GM12878 (cell line): ENCODE data around the gene GMDS. TPM values are rescaled to one million over a fixed set of nuclear protein-coding genes. Genes with fewer than 3 reads are reported as not detected.

Experiments used
- ATAC-seq: fragments of 200-7000 bp; cut with Tn5 transposase; 3 replicates; pipeline ENCODE4 v1.9.1; 2020; ENCODE audit warnings: mild to moderate bottlenecking, moderate library complexity
- BruUV-seq: library from RNA; stranded (reverse); fragments of 400-500 nt; replicated peaks from 2 replicates; lab custom pipeline; 2021; lab: Mats Ljungman, UMichigan
- CTCF ChIA-PET: fragments of 300-600 bp; sonication (Branson Sonifier 250); formaldehyde crosslinking; extraction: SDS; loops from one replicate; lab custom pipeline; 2021; ENCODE audit warnings: inconsistent platforms; lab: Yijun Ruan, JAX
- POLR2A ChIA-PET: fragments of 350-600 bp; formaldehyde crosslinking; extraction: SDS; loops from one replicate; lab custom pipeline; 2021; ENCODE audit warnings: inconsistent platforms; lab: Charles Lee
- RAD21 ChIA-PET: fragments of 300-600 bp; sonication (Branson Sonifier 250); formaldehyde crosslinking; loops from one replicate; lab custom pipeline; 2023; ENCODE audit warnings: antibody characterized with exemption; ENCODE audit not compliant: unreplicated experiment; lab: Charles Lee
- SMC1A ChIA-PET: fragments of 300-600 bp; sonication (Branson Sonifier 250); formaldehyde crosslinking; loops from one replicate; lab custom pipeline; 2023; ENCODE audit not compliant: unreplicated experiment, uncharacterized antibody; lab: Charles Lee
- DNase-seq: peaks from one replicate; pipeline ENCODE4 v3.0.0-alpha.2; 2011; ENCODE audit warnings: low read depth, low spot score
- FAIRE-seq: peaks from 3 replicates; lab custom pipeline; 2011; peaks lifted over from hg19 to GRCh38; lab: Jason Lieb, UNC
- H2AFZ ChIP-seq: 2 replicates; pipeline ENCODE4 v1.6.0; 2011; ENCODE audit warnings: low read depth, low read length, control low read depth; ENCODE audit not compliant: control insufficient read depth
- H3K27ac ChIP-seq: 2 replicates; pipeline ENCODE4 v1.5.1; 2011; ENCODE audit warnings: control low read depth; ENCODE audit not compliant: control insufficient read depth, insufficient read depth
- H3K27me3 ChIP-seq, 2 experiments: replicated peaks in 1 of 2; 2 replicates each; pipeline versions ENCODE4 v1.6.0 to v1.6.1; 2011; ENCODE audit warnings: low read length in 1 of 2; ENCODE audit not compliant: control insufficient read depth in 2 of 2, insufficient read depth in 2 of 2
- H3K36me3 ChIP-seq, 2 experiments: 2 replicates each; pipeline ENCODE4 v1.5.1; 2011; ENCODE audit warnings: low read length in 1 of 2; ENCODE audit not compliant: control insufficient read depth in 2 of 2, insufficient read depth in 2 of 2
- H3K4me1 ChIP-seq: 2 replicates; pipeline ENCODE4 v1.6.1; 2011; ENCODE audit warnings: mild to moderate bottlenecking, low read length, moderate library complexity, mixed read lengths; ENCODE audit not compliant: control insufficient read depth, insufficient read depth
- H3K4me2 ChIP-seq: 2 replicates; pipeline ENCODE4 v1.6.0; 2011; ENCODE audit warnings: control low read depth; ENCODE audit not compliant: control insufficient read depth, insufficient read depth
- H3K4me3 ChIP-seq: fragments of 200-600 bp; sonication (generic); 2 replicates; pipeline ENCODE4 v1.5.1; 2016
- H3K79me2 ChIP-seq: 2 replicates; pipeline ENCODE4 v1.6.0; 2011; ENCODE audit warnings: low read length; ENCODE audit not compliant: control insufficient read depth, insufficient read depth
- H3K9ac ChIP-seq: 2 replicates; pipeline ENCODE4 v1.8.0; 2011; ENCODE audit warnings: low read length, control low read depth, mixed read lengths; ENCODE audit not compliant: control insufficient read depth, insufficient read depth
- H3K9me3 ChIP-seq: replicated peaks from 3 replicates; pipeline ENCODE4 v1.5.1; 2011; ENCODE audit warnings: mild to moderate bottlenecking, low read length; ENCODE audit not compliant: control insufficient read depth, insufficient read depth
- H4K20me1 ChIP-seq: 2 replicates; pipeline ENCODE4 v1.6.0; 2011; ENCODE audit not compliant: control insufficient read depth, insufficient read depth
- CEBPZ ChIP-seq: fragments of 150-350 bp; IDR thresholded peaks from 2 replicates; pipeline ENCODE4 v1.6.1; 2016; ENCODE audit warnings: low read depth, low read length
- FOXM1 ChIP-seq: IDR thresholded peaks from 2 replicates; pipeline ENCODE4 v1.6.1; 2012; ENCODE audit warnings: low read depth, mild to moderate bottlenecking, inconsistent platforms, low read length, moderate library complexity
- JUNB ChIP-seq: IDR thresholded peaks from 2 replicates; pipeline ENCODE4 v1.6.1; 2016; ENCODE audit warnings: antibody characterized with exemption, mild to moderate bottlenecking
- NFIC ChIP-seq: IDR thresholded peaks from 2 replicates; pipeline ENCODE4 v1.6.1; 2012; ENCODE audit warnings: low read depth, mild to moderate bottlenecking, inconsistent platforms, low read length, moderate library complexity
- NR2F1 ChIP-seq: fragments of 450-650 bp; conservative IDR thresholded peaks from 2 replicates; pipeline ENCODE4 v1.6.1; 2017; ENCODE audit warnings: mild to moderate bottlenecking
- NRF1 ChIP-seq: conservative IDR thresholded peaks from 2 replicates; pipeline ENCODE4 v1.6.1; 2011; ENCODE audit warnings: mild to moderate bottlenecking, low read depth, low read length, improper control_type of control experiment
- PKNOX1 ChIP-seq: fragments of 450-650 bp; IDR thresholded peaks from 2 replicates; pipeline ENCODE4 v1.6.1; 2016; ENCODE audit warnings: mild to moderate bottlenecking
- RAD51 ChIP-seq: fragments of 450-650 bp; IDR thresholded peaks from 2 replicates; pipeline ENCODE4 v1.6.1; 2016; ENCODE audit warnings: moderate library complexity, mild to moderate bottlenecking, inconsistent platforms
- TBL1XR1 ChIP-seq: IDR thresholded peaks from 2 replicates; pipeline ENCODE4 v1.6.1; 2012; ENCODE audit warnings: low read depth, low read length, improper control_type of control experiment
- ZBTB11 ChIP-seq: fragments of 450-650 bp; formaldehyde crosslinking; IDR thresholded peaks from 2 replicates; pipeline ENCODE4 v1.5.0; 2022; ENCODE audit warnings: mild to moderate bottlenecking, missing genetic modification characterization
- WGBS: methylation state at CpG from one replicate; pipeline ENCODE4 v1.1.6; 2016; ENCODE audit warnings: low lambda C conversion rate; ENCODE audit not compliant: insufficient replicate concordance, insufficient coverage; ENCODE audit errors: missing lambda C conversion rate; 5-methylcytosine and 5-hydroxymethylcytosine counted together
- in situ Hi-C: fragments of 300-500 bp; cut with MboI; formaldehyde crosslinking; loops from 9 replicates; pipeline ENCODE4 v1.14.3; 2018; ENCODE audit warnings: mixed read lengths
- intact Hi-C: fragments of 100-400 bp; cut with micrococcal nuclease; formaldehyde crosslinking; loops from one replicate; pipeline ENCODE4 v1.14.2; 2022; ENCODE audit not compliant: unreplicated experiment
- polyA plus RNA-seq, 11 experiments: library from polyadenylated mRNA; depleted of rRNA in 4 of 11; unstranded in 6 of 11; stranded (reverse) in 5 of 11; fragments of >200 nt; fragmentation: Nextera tagmentation in 4 of 11; fragmentation: Illumina TruSeq in 1 of 11; extraction: Ambion mirVana in 4 of 11; extraction: Trizol in 1 of 11; gene quantifications; 1 replicate in 1 of 11; 2 replicates in 10 of 11; pipeline versions ENCODE4 v1.2.1 to v1.2.3, GENCODE V29; 2011 to 2016; ENCODE audit warnings: inconsistent platforms in 2 of 11, missing spikeins in 2 of 11, low read depth in 1 of 11
- total RNA-seq, 4 experiments: library from RNA; depleted of rRNA in 3 of 4; stranded (reverse); fragments of >200 nt in 3 of 4; fragmentation: Illumina TruSeq in 1 of 4; extraction: Trizol in 1 of 4; gene quantifications; 2 replicates each; pipeline versions ENCODE4 v1.2.1 to v1.2.3, GENCODE V29; 2013 to 2021

GMDS gene
- total and polyA plus RNA-seq, 10 of the 15 experiments (the other 5 are each of a cell fraction or from before 2014, with no cell fraction given), result 0.61 to 53.8 (median 29.3) TPM

GRCh38 chr6:1603708-1604107 lies 641.7 kb downstream of the GMDS start (continued):
- TF ChIP-seq NR2F1 (no peak), FOXM1 (no peak), ZBTB11 (no peak), JUNB (no peak), NRF1 (no peak), PKNOX1 (no peak)

GRCh38 chr6:1602049-1602713 lies 643.2 kb downstream of the GMDS start:
- Histone ChIP-seq H3K4me3 (no peak overlapping the region), H3K27me3 (peaks cover 18 to 34% of the 10 kb centered on the region in 2 experiments), H3K4me2 (no peak overlapping the region), H4K20me1 (0 out of 2 replicates have a peak, but pooled peaks cover 3% of the 10 kb centered on the region), H3K9me3 (no peaks in the 10 kb centered on the region), H2AFZ (no peak overlapping the region), H3K4me1 (peaks cover 7% of the 10 kb centered on the region), H3K79me2 (no peaks in the 10 kb centered on the region), H3K36me3 (no peaks in the 10 kb centered on the region), H3K9ac (no peak overlapping the region), H3K27ac (no peak overlapping the region)
- FAIRE-seq (no peak), ATAC-seq (no peak), DNase-seq (no peak)
- RAD21 ChIA-PET, result no interaction called here
- intact Hi-C loops, result loop anchor here (10.0 kb wide), 1 partner anchor 173 kb away; no protein-coding TSS in a partner anchor
- no TSS peak for BruUV-seq
- CTCF ChIA-PET, result interaction anchor here (0.8 to 1.5 kb wide), 5 partner anchors 10 to 1032 kb away, joined by 3 to 5 read pairs (median 4); no protein-coding TSS in a partner anchor
- POLR2A ChIA-PET, result no interaction called here
- 52% methylated on average over 10 of the region's 10 CpGs for WGBS
- in situ Hi-C loops, result loop anchor here (5.0 kb wide), 1 partner anchor 505 kb away; no protein-coding TSS in a partner anchor
- SMC1A ChIA-PET, result interaction anchor here (0.9 to 1.8 kb wide), 3 partner anchors 218 to 752 kb away, joined by 3 to 5 read pairs (median 4); no protein-coding TSS in a partner anchor
- TF ChIP-seq NFIC (no peak), CEBPZ (no peak), RAD51 (no peak), ZBTB11 (no peak), TBL1XR1 (no peak)
